ENCODE measurements around the gene FAM171A1.

Gene FAM171A1

GRCh38 chr10:15201589-15202300, 169.3 kb downstream of the FAM171A1 start:
- no peak for DNase-seq

- no peak for DNase-seq
Observed at GRCh38 chr10:15200626-15201025, 170.5 kb downstream of the FAM171A1 start.

GRCh38 chr10:15197911-15198310, 173.2 kb downstream of the FAM171A1 start:
- DNase-seq, result no peak

GRCh38 chr10:15197276-15197675, 173.8 kb downstream of the FAM171A1 start:
- DNase-seq, result no peak

- no peak for DNase-seq
Observed at GRCh38 chr10:15196021-15196834, 174.9 kb downstream of the FAM171A1 start.

GRCh38 chr10:15189133-15189885, 181.8 kb downstream of the FAM171A1 start:
- no peak for DNase-seq

DNA sequence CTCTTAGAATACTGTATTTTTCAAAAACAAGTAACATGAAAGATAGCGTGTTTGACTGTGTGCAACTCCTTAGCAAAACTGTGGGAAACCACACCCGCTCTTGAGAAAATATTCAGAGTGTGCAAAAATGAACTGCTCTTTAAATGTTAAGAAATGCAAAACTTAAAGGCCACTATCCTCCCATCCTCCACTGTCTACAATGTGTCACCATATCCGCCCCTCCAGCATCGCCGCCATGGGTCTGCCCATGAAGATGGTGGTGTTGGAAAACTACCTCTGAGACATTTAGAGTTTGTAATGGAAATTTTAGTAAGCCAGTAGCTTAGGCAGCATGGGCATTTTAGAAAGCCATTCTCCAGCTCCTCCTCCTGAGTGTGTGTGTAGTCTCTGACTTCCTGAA, 182.5 kb downstream of the FAM171A1 start:
- DNase-seq, result peak; percentile 33 to 42

DNA sequence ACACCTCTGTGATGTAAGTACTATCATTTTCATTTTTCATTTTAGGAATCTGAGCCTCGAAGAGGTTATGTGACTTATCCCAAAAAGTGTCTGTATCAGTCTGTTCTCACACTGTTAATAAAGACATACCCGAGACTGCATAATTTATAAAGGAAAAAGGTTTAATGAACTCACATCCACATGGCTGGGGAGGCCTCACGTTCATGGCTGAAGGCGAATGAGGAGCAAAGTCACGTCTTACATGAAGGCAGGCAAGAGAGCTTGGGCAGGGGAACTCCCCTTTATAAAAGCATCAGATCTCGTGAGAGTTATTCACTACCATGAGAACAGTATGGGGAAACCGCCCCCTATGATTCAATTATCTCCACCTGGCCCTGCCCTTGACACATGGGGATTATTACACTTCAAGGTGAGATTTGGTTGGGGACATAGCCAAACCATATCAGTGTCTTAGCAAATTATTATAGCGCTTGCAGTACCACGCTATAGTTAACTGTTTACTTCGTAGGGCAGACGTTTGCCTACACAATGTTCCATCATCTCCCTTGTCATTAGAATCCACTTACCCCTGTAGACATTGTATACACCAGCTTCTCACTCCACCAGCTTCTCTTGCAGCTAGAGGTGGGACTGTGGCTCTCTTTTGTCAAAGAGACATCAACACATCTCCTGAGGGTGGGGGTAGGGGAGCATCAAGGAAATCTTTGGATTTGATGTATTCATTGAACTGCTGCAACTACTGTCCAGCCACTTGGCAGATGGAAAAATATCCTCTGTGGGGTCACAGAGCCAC, 187.2 kb downstream of the FAM171A1 start:
- no peak for DNase-seq

DNA sequence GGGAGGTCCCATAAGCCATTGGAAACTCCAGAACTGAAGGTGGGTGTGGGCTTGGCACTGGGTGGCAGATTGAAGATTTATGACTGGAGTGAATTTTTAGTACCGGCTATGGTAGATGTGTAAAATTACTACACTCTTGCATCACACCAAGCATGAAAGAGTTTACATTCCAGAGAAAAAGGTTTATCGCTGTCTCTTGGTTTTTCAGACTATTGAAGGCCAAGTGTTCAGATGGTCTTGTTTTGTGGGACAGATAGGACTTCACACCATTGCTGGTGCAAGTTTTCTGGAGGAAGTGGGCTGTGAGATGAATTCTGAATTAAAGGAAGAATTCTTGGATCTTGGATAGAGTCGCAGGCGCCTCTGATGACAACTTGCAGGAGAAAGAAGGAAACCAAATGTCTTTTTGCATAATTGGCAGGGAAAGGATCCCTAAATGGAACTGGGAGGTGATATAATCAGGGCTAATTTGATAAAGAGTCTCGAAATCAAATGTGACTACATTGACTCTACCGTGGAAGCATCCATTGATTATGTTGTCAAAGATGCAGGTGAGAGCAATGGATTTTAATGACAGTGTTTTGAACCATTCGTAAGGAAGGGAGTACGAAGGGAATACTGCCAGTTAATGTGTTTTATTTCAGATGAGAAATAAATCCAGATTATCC, 188.4 kb downstream of the FAM171A1 start:
- no peak for DNase-seq

- DNase-seq, result no peak
Observed at GRCh38 chr10:15181576-15182156, 189.4 kb downstream of the FAM171A1 start.

- no peak for DNase-seq
Observed at GRCh38 chr10:15180736-15181135, 190.4 kb downstream of the FAM171A1 start.

DNA sequence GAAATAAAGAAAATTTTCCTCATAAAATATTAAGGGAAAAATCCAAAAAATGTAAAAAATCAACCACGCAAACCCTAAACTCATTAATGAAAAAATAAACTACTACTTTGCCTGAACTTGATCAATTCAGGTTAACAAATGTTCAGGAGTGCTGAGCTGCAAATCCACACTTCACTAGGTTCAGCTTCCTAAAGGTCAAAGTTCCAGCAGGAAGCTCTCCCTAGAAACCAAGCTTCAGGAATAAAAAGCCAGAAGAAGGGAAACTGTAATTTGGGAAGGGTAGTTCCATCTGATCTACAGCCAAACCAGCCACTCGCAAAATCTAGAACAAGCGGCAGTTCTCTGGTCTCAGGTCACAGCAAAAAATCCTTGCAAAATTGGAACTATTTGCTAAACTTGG, 194.8 kb downstream of the FAM171A1 start:
- no peak for DNase-seq

- no peak for DNase-seq
Observed at GRCh38 chr10:15175587-15175986, 195.5 kb downstream of the FAM171A1 start.

GRCh38 chr10:15172306-15172840, 198.7 kb downstream of the FAM171A1 start:
- no peak for DNase-seq

GRCh38 chr10:15169555-15170401, 201.3 kb downstream of the FAM171A1 start:
- peak in 1 of 2 experiments; percentile 55 for DNase-seq

DNA sequence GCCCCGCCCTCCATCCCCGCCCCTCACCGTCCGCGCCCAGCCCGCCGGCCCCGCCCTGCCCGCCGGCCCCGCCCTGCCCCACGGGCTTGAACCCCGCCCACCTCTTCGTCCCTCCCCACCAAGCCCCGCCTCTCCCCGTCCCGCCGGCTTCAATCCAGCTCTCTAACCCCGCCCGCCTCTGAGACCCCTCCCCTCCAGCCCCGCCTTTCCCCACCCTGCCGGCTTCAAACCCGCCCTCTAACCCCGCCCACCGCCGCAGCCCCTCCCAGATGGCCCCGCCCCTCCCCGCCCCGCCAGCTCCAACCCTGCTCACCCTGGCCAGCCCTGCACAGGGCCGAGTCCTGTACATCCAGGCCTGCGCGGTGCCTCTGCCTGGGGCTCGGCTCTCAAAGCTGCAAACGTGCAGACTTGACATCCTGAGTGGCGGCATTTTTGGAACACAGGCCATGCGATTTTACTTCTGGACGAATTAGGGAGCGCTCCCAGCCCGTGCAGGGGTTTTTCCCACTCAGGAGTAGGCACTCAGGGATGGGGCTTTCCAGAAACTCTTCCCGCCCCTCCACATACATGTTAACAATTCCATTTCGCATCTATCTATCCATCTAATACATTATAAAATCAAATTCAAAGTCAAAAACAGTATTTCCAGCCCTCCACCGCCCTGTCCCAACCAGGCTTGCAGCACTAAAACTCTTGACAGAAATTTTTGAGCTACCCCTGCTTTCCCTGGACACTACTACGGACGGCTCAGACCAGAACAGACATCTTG, 202.1 kb downstream of the FAM171A1 start:
- peak; percentile 95 for DNase-seq

- no peak for DNase-seq
Observed at GRCh38 chr10:15168291-15168785, 202.8 kb downstream of the FAM171A1 start, which contains the start of gene NMT2. Gene NMT2, minus strand, starts transcription at chr10:15168693. Its CDS starts 81 bp downstream, at chr10:15168612.

DNA sequence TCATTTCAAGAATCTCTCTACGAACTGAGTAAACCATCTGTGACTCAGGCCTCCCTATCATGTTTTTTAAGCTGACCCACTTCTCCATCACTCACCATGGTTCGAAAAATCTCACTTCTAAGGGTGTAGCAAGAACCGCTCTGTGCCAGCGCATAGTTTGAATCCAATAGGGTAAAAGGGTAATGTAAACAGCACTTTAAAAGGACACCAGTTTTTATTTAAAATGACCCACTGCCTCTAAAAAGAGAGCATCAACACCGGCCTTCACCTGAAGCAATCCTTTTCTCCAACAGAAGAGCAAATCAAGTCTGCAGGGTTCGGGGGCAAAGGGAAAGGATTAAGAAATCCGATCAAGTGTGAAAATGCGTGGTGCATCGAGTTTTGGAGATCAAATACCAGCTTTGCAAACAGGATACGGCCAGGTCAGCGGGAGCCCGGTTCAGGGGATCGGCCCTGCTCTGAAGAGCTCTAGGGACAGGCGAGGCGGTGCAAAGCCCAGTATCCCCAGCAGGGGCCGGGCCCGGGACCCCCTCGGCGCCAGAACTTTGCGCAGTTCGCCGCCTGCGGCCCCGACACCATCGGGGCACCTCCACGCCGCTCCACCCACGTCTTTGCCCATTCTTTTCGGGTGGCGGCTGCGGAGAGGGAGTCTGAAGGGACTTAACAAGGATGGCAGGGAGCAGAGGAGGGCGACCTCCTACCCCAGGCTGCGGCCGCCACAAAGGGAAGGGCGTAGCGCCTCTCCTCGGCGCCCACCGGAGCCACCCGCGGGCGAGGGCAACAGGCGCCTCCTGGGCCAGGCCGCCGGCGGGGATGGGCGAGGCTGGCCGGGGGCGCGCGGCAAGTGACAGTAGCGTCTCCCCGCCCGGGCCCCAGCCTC, 203.4 kb downstream of the FAM171A1 start:
- DNase-seq, result peak; percentile 57 to 67

Data from activated T-cell treated with anti-CD3 and anti-CD28 coated beads, Interleukin-2, amount 50 U/mL, for 48 hours (primary cell).